GM15510 (cell line): Measurements from ENCODE around the gene LRP1B.

Experiments used
- POLR2A ChIP-seq: IDR thresholded peaks from 3 replicates; pipeline ENCODE4 v1.6.1; 2011; ENCODE audit warnings: borderline replicate concordance; ENCODE audit not compliant: insufficient read length; ENCODE audit errors: extremely low read depth

The LRP1B gene

DNA sequence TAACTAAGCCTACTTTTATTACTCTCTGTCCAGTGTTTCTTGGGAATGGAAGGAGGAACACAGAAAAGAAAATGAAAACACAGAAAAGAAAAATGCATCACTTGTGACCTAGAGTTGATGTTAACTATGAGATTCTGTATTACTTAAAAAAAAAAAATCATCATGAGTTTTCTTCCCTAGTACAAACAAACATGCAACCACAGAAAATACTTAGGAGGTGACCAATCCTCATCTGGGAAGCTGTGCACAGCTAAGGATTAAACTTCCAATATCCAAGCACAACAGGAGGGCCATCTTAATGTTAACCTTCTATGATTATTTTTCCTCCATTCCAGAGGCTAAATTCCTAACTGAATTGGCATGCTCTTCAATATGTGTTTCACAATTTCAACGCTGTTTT, 1140.4 kb downstream of the LRP1B start:
- TF ChIP-seq POLR2A: no peak

GRCh38 chr2:140988597-140988996, 1142.2 kb downstream of the LRP1B start:
- no peak for TF ChIP-seq POLR2A

- no peak for TF ChIP-seq POLR2A
Observed at GRCh38 chr2:140986456-140986855, 1144.4 kb downstream of the LRP1B start.

GRCh38 chr2:140975237-140975636, 1155.6 kb downstream of the LRP1B start:
- TF ChIP-seq POLR2A: no peak

DNA sequence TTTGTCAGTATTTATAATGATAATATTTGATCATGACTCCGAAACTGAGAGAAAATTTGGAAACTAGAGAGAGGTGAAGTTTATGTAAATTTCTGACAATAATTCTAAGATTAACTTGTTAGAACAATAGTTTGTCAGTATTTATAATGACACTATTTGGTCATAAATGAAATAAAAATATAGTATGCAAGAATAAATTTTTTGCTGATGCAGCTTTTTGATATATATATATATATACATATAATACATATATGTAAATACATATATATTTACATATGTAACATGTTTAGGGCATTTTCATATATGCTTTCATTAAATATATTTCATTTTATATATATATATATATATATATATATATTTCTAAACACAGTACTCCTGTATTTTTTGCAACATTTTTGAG, 1158.1 kb downstream of the LRP1B start:
- TF ChIP-seq POLR2A: no peak

DNA sequence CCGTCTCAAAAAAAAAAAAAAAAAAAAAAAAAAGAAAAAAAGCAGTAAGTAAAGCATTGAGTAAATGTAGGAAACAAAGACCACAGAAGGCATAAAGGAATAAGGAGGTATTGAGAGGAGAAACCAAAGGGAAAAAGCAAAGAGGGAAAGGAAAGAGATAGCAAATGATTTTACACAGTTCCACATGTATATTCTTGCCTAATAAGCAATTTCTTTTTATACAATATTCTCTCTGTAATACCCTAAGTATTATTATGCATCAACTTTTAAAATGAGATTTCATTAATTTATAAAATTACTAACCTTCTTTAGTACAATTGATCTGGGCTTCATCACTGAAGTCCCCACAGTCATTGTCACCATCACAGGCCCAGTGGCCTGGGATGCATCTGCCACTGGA, 1180.9 kb downstream of the LRP1B start:
- no peak for TF ChIP-seq POLR2A

DNA sequence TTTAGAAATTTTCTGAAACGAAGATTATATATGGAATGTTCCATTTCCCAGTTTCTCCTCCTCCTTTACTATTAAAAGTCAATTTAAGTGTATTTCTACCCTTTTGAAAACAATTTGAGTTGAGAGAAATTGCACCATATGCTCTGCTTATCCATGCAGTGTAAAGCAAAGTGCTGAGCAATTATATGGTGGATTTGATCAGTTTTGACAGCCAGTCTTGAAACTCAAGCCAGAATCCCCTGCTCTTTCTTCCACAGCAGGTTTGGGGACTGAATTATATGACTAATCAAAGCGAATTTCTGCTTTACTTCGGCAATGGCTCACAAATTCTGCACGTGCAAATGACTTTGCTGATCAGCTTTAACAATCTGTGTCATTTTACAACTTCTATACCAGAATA, 1183.6 kb downstream of the LRP1B start:
- TF ChIP-seq POLR2A: no peak

GRCh38 chr2:140943867-140944266, 1186.9 kb downstream of the LRP1B start:
- TF ChIP-seq POLR2A: no peak

DNA sequence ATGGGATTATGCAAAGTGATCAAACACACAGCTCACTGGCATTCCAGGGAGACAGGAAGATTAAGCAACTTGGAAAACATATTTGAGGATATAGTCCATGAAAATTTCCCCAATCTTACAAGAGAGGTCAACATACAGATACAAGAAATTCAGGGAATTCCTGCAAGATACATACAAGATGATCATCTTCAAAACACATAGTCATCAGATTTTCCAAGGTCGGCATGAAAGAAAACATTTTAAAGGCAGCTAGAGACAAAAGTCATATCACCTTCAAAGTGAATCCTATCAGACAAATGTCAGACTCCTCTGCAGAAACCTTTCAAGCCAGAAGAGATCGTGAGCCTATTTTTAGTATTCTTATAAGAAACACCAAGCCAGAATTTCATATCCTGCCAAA, 1188.5 kb downstream of the LRP1B start:
- no peak for TF ChIP-seq POLR2A

DNA sequence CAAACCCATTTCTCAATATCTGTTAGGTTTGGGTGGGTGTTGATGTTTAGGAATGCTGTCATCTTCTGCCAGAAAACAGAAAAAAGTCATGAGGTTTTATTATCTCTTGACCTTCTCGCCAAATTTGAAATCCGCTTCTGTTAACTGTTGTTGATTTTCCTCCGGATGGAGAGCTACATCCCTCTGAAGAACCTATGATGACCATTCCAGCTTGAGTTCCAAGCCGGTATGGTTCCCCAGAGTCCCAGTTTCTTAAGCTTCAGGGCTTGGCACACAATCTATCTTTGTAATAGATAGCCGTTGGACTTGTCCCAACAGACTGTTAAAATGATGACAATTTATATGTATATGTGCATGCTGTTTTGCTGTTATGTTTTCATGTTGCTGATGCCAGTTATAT, 1201.0 kb downstream of the LRP1B start:
- TF ChIP-seq POLR2A: no peak

DNA sequence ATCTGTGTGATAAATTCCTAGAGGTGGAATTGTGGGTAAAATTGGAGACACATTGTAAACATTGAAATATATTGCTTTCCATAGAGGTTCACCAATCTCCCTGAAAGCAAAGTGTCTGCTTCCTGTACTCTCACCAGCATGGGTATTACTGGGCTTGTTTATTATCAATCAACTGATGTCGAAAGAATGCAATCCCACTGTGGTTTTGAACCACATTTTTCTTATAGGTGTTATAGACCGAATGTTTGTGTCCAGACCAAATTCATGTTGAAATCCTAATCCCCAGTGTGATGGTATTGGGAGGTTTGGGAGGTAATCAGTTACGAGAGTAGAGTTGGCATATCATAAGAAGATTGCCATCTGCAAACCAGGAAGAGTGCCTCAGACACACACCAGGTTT, 1212.4 kb downstream of the LRP1B start:
- no peak for TF ChIP-seq POLR2A

- no peak for TF ChIP-seq POLR2A
Observed at GRCh38 chr2:140916410-140916809, 1214.4 kb downstream of the LRP1B start.

DNA sequence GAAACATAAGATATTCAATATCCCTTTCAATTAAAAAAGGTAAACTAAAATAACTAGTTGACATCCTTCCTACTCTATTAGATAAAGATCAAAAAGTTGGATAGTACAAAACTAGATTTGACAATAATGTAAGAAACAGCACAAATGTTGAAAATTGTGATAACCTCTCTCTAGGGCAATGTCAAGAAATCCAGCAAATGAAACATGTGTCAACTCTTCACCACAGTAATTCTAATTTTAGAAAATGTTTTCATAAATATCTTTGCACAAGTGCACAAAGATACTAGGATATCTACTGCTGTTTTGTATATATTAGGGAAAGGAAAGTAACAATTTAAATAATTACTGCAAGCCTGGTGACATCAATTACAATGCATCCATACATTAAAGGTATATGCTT, 1220.1 kb downstream of the LRP1B start:
- no peak for TF ChIP-seq POLR2A

DNA sequence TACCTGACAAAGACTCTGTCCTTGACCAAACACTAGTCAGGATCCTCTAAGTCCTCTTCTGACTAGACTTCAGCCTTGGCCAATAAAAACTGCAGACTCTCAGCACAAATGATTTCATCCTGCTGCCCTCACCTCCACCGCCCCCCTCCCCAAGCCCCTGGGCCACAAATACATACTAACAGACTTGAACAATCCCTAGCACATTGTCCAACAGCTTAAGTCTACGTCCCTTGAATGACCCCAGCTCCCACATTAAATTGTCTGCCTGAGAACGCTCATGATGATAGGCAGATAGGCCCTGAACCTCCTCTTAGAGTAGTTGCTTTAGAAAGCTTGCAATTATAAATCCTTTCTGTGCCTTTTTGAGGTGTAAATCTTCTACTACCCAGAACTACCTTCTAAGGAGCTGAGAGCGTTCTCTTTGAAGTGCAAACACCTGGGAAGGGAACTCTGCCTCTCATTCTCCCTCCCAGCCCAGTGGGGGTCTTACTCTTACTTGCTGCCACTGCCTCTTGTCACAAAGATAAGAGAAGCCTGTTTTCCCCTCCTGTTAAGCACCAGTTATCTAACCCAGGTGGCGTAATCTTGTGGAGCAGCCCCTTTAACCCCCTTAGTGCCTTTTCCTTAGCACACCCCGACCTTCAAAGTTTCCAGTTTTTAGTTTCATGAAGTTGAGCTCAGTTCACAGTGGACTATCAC, 1225.6 kb downstream of the LRP1B start:
- TF ChIP-seq POLR2A: no peak

GRCh38 chr2:140895378-140895777, 1235.4 kb downstream of the LRP1B start:
- no peak for TF ChIP-seq POLR2A

DNA sequence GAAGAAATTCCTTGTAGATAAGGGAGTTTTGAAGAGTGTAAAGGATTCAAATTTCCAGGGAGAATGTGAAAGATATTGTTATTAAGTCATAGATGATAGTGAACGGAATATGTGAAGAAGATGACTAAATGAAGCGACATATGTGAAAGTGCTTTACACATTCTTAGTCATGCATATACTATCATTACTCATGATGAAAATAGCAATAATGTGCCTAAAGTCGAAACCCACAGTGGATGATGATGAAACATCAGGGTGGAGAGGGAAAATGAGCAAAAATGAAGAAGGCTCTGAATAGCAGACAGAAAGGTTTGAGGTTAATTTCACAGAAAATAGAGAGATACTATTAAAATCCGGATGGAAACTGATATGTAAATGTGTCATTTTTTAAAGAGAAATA, 1237.1 kb downstream of the LRP1B start:
- no peak for TF ChIP-seq POLR2A

DNA sequence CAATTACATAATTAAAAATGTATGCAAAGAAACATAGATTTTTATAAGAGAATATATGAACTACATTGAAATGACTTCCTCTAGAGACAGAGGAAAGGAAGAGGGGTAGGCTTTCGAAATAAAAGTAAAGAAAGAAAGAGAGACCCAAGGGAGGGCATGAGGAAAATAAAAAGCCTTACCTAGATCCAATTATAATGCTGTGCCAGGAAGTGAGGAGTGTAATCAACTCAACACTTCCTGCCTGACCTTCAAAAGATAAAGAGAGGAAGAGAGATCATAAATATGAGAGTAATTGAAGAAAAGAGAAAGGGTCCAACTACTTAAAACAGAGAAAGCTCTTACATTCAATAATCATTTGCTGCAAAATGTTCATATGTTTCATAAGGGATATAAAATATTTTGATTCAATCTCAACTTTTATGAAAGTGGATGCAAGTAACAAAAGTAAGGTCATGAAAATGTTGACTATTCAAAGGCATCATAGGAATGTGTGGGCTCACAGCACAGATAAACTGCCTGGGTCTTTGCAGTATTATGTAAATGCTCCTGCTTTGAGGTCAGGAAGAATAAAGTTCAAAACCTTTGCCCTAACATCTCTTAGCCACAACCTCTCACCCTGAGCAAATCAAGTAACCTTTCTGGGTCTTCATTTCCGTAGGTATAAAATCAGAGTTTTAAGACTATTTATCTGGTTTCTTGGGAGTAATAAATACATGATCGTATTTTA, 1237.7 kb downstream of the LRP1B start:
- TF ChIP-seq POLR2A: no peak

DNA sequence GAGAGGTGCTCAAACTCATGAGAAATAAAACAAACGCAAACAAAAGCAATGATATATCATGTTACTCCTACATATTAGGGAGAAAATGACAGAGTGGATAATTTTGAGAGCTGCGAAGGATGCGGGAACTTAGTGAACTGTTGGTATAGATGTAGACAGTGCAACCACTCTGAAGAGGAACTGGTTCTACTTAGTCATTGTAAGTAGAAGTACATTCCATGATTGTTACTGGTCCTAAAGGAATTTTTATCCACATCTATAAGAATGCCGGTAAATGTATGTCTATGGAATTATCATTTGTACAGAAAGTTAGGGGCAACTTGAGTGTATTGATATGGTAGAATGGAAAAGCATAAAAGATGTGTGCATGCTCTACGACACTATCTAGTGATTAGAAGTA, 1238.4 kb downstream of the LRP1B start:
- TF ChIP-seq POLR2A: no peak
